SK-N-MC (cell line): ENCODE data around the gene COQ8B.

ENCODE experiments used
- DNase-seq: peaks from one replicate; pipeline ENCODE4 v3.0.0-alpha.2; 2011; ENCODE audit warnings: low read depth, low spot score
- H3K27ac ChIP-seq: fragments of 200-600 bp; sonication (generic); 2 replicates; pipeline ENCODE4 v1.5.1; 2016; ENCODE audit warnings: mixed run types
- H3K36me3 ChIP-seq: fragments of 200-600 bp; sonication (generic); 2 replicates; pipeline ENCODE4 v1.6.1; 2017; ENCODE audit warnings: antibody characterized with exemption, low read length, mixed read lengths; ENCODE audit not compliant: insufficient read depth
- H3K4me3 ChIP-seq: fragments of 200-600 bp; sonication (generic); 2 replicates; pipeline ENCODE4 v1.5.1; 2016
- H3K9ac ChIP-seq: fragments of 200-600 bp; sonication (generic); 2 replicates; pipeline ENCODE4 v1.8.0; 2017; ENCODE audit warnings: mixed run types, mixed read lengths; ENCODE audit not compliant: insufficient read length
- H3K9me3 ChIP-seq: fragments of 200-600 bp; sonication (generic); 2 replicates; pipeline ENCODE4 v1.6.1; 2017; ENCODE audit warnings: low read depth, mild to moderate bottlenecking, antibody characterized with exemption, low read length, moderate library complexity, mixed read lengths
- EZH2 ChIP-seq: fragments of 200-600 bp; sonication (generic); IDR thresholded peaks from one replicate; pipeline ENCODE4 v1.6.1; 2017; ENCODE audit warnings: antibody characterized with exemption
- FOXP2 ChIP-seq: optimal IDR thresholded peaks from 2 replicates; pipeline ENCODE3; 2011; ENCODE audit warnings: mild to moderate bottlenecking, moderate library complexity; ENCODE audit not compliant: insufficient read depth; ENCODE audit errors: extremely low read length, control extremely low read depth
- POLR2AphosphoS5 ChIP-seq: IDR thresholded peaks from 2 replicates; pipeline ENCODE4 v1.6.1; 2012; ENCODE audit warnings: mild to moderate bottlenecking, low read depth, low read length, borderline replicate concordance

Gene COQ8B

GRCh38 chr19:40755791-40756190 is 39.1 kb upstream of the COQ8B start:
- Histone ChIP-seq H3K36me3 (peaks cover 77% of the 10 kb centered on the region), H3K9me3 (no peaks in the 10 kb centered on the region), H3K4me3 (peak overlapping the region; percentile 22; the same call in 1 of the 2 replicates), H3K27ac (no peak overlapping the region), H3K9ac (no peak overlapping the region)
- TF ChIP-seq EZH2, result no peak
- TF ChIP-seq POLR2AphosphoS5, result no peak
- no peak for TF ChIP-seq FOXP2
- DNase-seq, result no peak

GRCh38 chr19:40755248-40755624 is 38.5 kb upstream of the COQ8B start:
- TF ChIP-seq POLR2AphosphoS5 (no peak), EZH2 (no peak), FOXP2 (no peak)
- Histone ChIP-seq H3K27ac (no peak overlapping the region), H3K4me3 (peak overlapping the region; percentile 22; the same call in 1 of the 2 replicates), H3K36me3 (peaks cover 71% of the 10 kb centered on the region), H3K9ac (no peak overlapping the region), H3K9me3 (no peaks in the 10 kb centered on the region)
- DNase-seq, result no peak

GRCh38 chr19:40754611-40755247 is 38.0 kb upstream of the COQ8B start:
- H3K27ac ChIP-seq, result peak overlapping the region; percentile 77
- H3K4me3 ChIP-seq, result peak overlapping the region; percentile 58
- TF ChIP-seq POLR2AphosphoS5 (no peak), EZH2 (no peak), FOXP2 (no peak)
- H3K36me3 ChIP-seq, result peaks cover 66% of the 10 kb centered on the region
- H3K9ac ChIP-seq, result peak overlapping the region; percentile 59
- H3K9me3 ChIP-seq, result no peaks in the 10 kb centered on the region
- no peak for DNase-seq

GRCh38 chr19:40752257-40752781 is 35.6 kb upstream of the COQ8B start:
- peak overlapping the region; percentile 89 for H3K4me3 ChIP-seq
- no peak for TF ChIP-seq EZH2
- TF ChIP-seq FOXP2, result no peak
- TF ChIP-seq POLR2AphosphoS5, result no peak
- peaks cover 46% of the 10 kb centered on the region for H3K36me3 ChIP-seq
- peak overlapping the region; percentile 97 for H3K9ac ChIP-seq
- H3K9me3 ChIP-seq, result no peaks in the 10 kb centered on the region
- H3K27ac ChIP-seq, result no peak overlapping the region; the same call in 1 of the 2 replicates
- no peak for DNase-seq

- DNase-seq, result peak; percentile 96
- no peaks in the 10 kb centered on the region for H3K9me3 ChIP-seq
- TF ChIP-seq EZH2 (no peak), FOXP2 (peak; percentile 69), POLR2AphosphoS5 (peak; percentile 86)
- peak within 1 kb of the TSS; percentile 98 for H3K27ac ChIP-seq
- H3K9ac ChIP-seq, result peak within 1 kb of the TSS; percentile 100
- peaks cover 33% of the 10 kb centered on the region for H3K36me3 ChIP-seq
- H3K4me3 ChIP-seq, result peak within 1 kb of the TSS; percentile 97
These were observed 34.3 kb upstream of the COQ8B start, which contains the start of gene SNRPA for GRCh38 chr19:40750874-40751537. TSS of gene SNRPA (plus strand) at chr19:40751203. CDS start at chr19:40751409, 206 bp downstream.

GRCh38 chr19:40750058-40750873 is 33.6 kb upstream of the COQ8B start, which contains the start of gene ACTMAP:
TSS of gene ACTMAP (minus strand) at chr19:40750477. CDS start at chr19:40749803, 674 bp downstream.
- TF ChIP-seq POLR2AphosphoS5 (peak; percentile 72), FOXP2 (peak; percentile 84), EZH2 (no peak)
- peaks cover 25% of the 10 kb centered on the region for H3K36me3 ChIP-seq
- peak within 1 kb of the TSS; percentile 97 for H3K4me3 ChIP-seq
- no peaks in the 10 kb centered on the region for H3K9me3 ChIP-seq
- peak within 1 kb of the TSS; percentile 98 for H3K27ac ChIP-seq
- DNase-seq, result peak; percentile 100
- peak within 1 kb of the TSS; percentile 100 for H3K9ac ChIP-seq

- H3K9ac ChIP-seq, result no peak overlapping the region
- no peak overlapping the region for H3K4me3 ChIP-seq
- H3K27ac ChIP-seq, result no peak overlapping the region
- no peak for DNase-seq
- no peaks in the 10 kb centered on the region for H3K9me3 ChIP-seq
- peaks cover 6% of the 10 kb centered on the region for H3K36me3 ChIP-seq
- TF ChIP-seq POLR2AphosphoS5, result no peak
- TF ChIP-seq EZH2, result no peak
- no peak for TF ChIP-seq FOXP2
These were observed 30.9 kb upstream of the COQ8B start for GRCh38 chr19:40747536-40747935.

- no peak overlapping the region for H3K27ac ChIP-seq
These were observed 28.7 kb upstream of the COQ8B start for GRCh38 chr19:40745402-40745780.

More at GRCh38 chr19:40745402-40745780, 28.7 kb upstream of the COQ8B start:
- H3K9ac ChIP-seq, result no peak overlapping the region
- H3K36me3 ChIP-seq, result no peaks in the 10 kb centered on the region
- no peak for TF ChIP-seq FOXP2
- no peak for TF ChIP-seq EZH2
- no peak for TF ChIP-seq POLR2AphosphoS5
- DNase-seq, result no peak
- no peaks in the 10 kb centered on the region for H3K9me3 ChIP-seq
- no peak overlapping the region for H3K4me3 ChIP-seq
